Left lung (tissue), 10 donors: ENCODE data around the gene ZNF831. TPM values are rescaled to one million over a fixed set of nuclear protein-coding genes. Genes with fewer than 3 reads are reported as not detected.

Experiments used
- ATAC-seq: fragments of 200-7000 bp; cut with Tn5 transposase; one replicate; pipeline ENCODE4 v1.9.1; 2020; ENCODE audit warnings: moderate library complexity
- DNase-seq, 4 donors: peaks; one replicate each; pipeline ENCODE4 v3.0.0-alpha.2; 2013 to 2020
- H3K27ac ChIP-seq, 2 donors: fragments of 200-600 bp; sonication (generic) in 1 of 2; one replicate each; pipeline versions ENCODE4 v1.5.0 to v1.8.0; 2020 to 2021
- H3K27me3 ChIP-seq, 2 donors: fragments of 200-600 bp; sonication (generic) in 1 of 2; one replicate each; pipeline versions ENCODE4 v1.5.0 to v1.8.0; 2020 to 2021
- H3K36me3 ChIP-seq, 2 donors: fragments of 200-600 bp; sonication (generic) in 1 of 2; one replicate each; pipeline versions ENCODE4 v1.5.0 to v1.8.0; 2020 to 2021
- H3K4me1 ChIP-seq, 2 donors: fragments of 200-600 bp; one replicate each; pipeline ENCODE4 v1.8.0; 2021
- H3K4me3 ChIP-seq, 2 donors: fragments of 200-600 bp; sonication (generic) in 1 of 2; one replicate each; pipeline versions ENCODE4 v1.5.0 to v1.8.0; 2020 to 2021; ENCODE audit warnings: mild to moderate bottlenecking in 1 of 2
- H3K9me3 ChIP-seq, 2 donors: fragments of 200-600 bp; sonication (generic) in 1 of 2; one replicate each; pipeline versions ENCODE4 v1.5.0 to v1.8.0; 2020 to 2021
- intact Hi-C, 2 donors: fragments of 100-400 bp; cut with DNase I; formaldehyde crosslinking; loops; one replicate each; pipeline versions ENCODE4 v1.11.2 to v1.14.2; 2022
- polyA plus RNA-seq, 6 donors: library from polyadenylated mRNA; unstranded; fragments of 120-200 nt; gene quantifications; one replicate each; pipeline ENCODE4 v1.2.1, GENCODE V29; 2013; ENCODE audit not compliant: insufficient read length in 6 of 6
- total RNA-seq, 2 donors: library from RNA; stranded (reverse); fragmentation: NEBNext Ultra II Directional; extraction: Animal tissue kit (Norgen Biotek cat#: 25700); gene quantifications; one replicate each; pipeline ENCODE4 v1.2.1, GENCODE V29; 2021
- TF ChIP-seq, protein P1 (sequence below), 2 donors: fragments of 200-600 bp; sonication (generic) in 1 of 2; IDR thresholded peaks; one replicate each; pipeline versions ENCODE4 v1.5.0 to v1.8.0; 2021; ENCODE audit warnings: antibody characterized with exemption in 2 of 2
- donor health status: DM: no; HTN: yes; CAD: no.
- donor health status: DM: no; HTN: no; CAD: no.

ZNF831 gene
- total and polyA plus RNA-seq, 8 donors = 0.13 to 1.1 (median 0.18) TPM

DNA sequence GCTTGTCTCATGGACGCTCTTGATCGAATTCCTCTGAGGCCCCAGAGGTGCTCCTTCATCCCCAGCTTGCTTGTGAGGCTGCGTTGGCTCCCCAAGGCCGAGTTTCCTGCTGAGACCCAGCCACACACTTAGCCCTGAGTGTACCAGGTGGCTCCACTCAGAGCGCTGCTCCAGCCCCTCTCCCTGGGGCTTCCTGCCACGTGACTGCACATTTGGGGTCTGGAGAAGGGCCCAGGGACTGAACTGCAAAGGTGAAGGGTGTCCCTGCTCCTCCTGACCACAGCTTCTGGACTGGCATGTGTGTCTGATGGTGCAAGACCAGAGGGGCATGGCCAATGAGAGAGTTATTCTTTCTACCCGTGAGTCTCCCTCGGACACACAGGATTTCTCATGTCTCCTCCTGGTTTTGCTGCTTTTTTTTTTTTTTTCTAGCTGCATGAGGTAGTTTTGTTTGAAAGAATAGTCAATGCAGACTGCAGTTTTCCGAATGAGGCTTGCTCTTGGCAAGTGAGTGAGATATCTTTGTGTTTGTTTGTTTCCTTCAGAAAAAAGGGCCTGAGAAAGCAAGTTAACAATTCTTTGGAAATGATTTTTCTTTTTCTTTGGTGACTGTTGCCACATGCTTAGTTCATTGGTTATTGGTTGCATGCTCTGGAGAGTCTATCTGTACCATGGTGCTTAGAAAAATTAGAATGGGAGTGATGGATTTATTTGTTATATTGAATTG lies 3.1 kb upstream of the ZNF831 start:
- TF ChIP-seq, protein P1, sequence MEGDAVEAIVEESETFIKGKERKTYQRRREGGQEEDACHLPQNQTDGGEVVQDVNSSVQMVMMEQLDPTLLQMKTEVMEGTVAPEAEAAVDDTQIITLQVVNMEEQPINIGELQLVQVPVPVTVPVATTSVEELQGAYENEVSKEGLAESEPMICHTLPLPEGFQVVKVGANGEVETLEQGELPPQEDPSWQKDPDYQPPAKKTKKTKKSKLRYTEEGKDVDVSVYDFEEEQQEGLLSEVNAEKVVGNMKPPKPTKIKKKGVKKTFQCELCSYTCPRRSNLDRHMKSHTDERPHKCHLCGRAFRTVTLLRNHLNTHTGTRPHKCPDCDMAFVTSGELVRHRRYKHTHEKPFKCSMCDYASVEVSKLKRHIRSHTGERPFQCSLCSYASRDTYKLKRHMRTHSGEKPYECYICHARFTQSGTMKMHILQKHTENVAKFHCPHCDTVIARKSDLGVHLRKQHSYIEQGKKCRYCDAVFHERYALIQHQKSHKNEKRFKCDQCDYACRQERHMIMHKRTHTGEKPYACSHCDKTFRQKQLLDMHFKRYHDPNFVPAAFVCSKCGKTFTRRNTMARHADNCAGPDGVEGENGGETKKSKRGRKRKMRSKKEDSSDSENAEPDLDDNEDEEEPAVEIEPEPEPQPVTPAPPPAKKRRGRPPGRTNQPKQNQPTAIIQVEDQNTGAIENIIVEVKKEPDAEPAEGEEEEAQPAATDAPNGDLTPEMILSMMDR (IDR thresholded peaks at IDR 0.05) = no peak
- intact Hi-C loops = no loop called here
- Histone ChIP-seq H3K4me1 (peaks cover 0 to 4% of the 10 kb centered on the region in 2 donors), H3K36me3 (no peaks in the 10 kb centered on the region), H3K27me3 (peaks cover 0 to 22% of the 10 kb centered on the region in 2 donors), H3K27ac (peak overlapping the region in 1 of 2 donors; percentile 8), H3K9me3 (no peaks in the 10 kb centered on the region), H3K4me3 (no peak overlapping the region)
- DNase-seq (no peak), ATAC-seq (no peak)

DNA sequence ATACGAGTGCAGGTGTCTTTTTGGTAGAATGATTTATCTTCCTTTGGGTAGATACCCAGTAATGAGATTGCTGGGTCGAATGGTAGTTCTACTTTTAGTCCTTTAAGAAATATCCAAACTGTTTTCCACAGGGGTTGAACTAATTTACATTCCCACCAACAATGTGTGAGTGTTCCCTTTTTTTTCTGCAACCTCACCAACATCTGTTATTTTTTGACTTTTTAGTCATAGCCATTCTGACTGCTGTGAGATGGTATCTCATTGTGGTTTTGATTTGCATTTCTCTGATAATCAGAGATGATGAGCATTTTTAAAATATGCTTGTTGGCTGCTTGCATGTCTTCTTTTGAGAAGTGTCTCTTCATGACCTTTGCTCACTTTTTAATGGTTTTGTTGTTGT lies 1.9 kb upstream of the ZNF831 start:
- TF ChIP-seq, protein P1 (IDR thresholded peaks at IDR 0.05) = no peak
- Histone ChIP-seq H3K27me3 (peaks cover 0 to 22% of the 10 kb centered on the region in 2 donors), H3K4me3 (no peak overlapping the region), H3K4me1 (peaks cover 0 to 4% of the 10 kb centered on the region in 2 donors), H3K9me3 (no peaks in the 10 kb centered on the region), H3K36me3 (no peaks in the 10 kb centered on the region), H3K27ac (no peak overlapping the region)
- no peak for DNase-seq
- intact Hi-C loops = no loop called here
- ATAC-seq = no peak

DNA sequence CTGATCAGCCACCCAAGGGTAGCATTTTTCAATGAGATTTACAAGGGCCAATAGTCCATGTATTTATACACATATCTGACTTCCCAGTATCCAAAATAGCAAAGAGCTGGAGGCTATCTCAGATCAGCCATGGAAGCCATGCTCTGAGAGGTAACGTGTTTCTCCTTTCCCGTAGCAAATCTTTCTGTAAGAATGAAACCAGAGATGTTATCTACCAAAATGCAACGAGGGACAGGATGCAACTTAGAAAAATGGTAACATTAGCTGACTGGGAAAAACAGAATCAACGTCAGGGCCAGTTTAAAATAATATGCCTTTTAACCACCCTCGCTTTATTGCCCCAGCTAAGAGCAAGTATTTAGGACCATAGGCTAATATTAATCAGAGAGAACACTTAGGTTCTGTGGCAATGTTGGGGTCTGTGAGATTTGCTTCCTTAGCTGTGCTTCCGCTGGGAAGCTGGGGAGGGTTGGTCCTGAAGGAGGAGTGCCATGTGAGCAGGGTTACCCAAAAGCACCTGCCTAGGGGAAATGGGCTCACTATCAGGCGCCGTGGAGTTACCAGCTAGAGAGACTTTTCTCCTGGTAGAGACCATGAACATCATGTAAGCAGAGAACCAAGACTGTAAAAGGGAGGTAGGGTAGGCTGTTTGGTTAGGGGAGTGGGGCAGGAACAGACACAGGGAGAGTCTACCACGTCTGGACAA lies 1.2 kb downstream of the ZNF831 start:
- H3K36me3 ChIP-seq = no peaks in the 10 kb centered on the region
- peak overlapping the region in 1 of 2 donors; percentile 43 for H3K27ac ChIP-seq
- no peaks in the 10 kb centered on the region for H3K9me3 ChIP-seq
- TF ChIP-seq, protein P1 (IDR thresholded peaks at IDR 0.05) = no peak
- peaks cover 0 to 4% of the 10 kb centered on the region in 2 donors for H3K4me1 ChIP-seq
- no peak overlapping the region for H3K4me3 ChIP-seq
- ATAC-seq (no peak), DNase-seq (no peak)
- intact Hi-C loops = no loop called here
- peaks cover 0 to 10% of the 10 kb centered on the region in 2 donors for H3K27me3 ChIP-seq

DNA sequence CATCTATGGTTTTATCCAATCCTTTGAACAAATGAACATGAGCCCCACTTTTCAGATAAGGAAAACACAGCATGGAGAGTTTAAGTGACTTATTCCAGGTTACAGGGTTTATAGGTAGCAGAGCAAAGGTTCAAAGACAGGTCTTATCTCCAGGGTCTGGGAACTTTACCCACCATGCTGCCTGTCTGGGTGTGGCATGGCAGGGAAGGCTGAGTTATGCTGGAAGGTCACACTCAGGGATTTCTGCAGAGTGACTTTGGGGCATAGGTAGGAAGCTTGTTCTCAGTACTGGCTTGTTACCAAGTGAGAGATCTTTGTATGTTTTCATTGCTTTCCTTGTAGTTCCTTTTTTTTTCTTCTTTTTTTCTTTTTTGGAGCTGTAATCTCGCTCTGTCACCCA lies 1.8 kb downstream of the ZNF831 start:
- no peaks in the 10 kb centered on the region for H3K36me3 ChIP-seq
- H3K4me3 ChIP-seq = no peak overlapping the region
- H3K27ac ChIP-seq = peak overlapping the region in 1 of 2 donors; percentile 43
- intact Hi-C loops = no loop called here
- no peak for ATAC-seq
- peaks cover 0 to 4% of the 10 kb centered on the region in 2 donors for H3K4me1 ChIP-seq
- H3K27me3 ChIP-seq = peaks cover 0 to 5% of the 10 kb centered on the region in 2 donors
- H3K9me3 ChIP-seq = no peaks in the 10 kb centered on the region
- DNase-seq = no peak
- TF ChIP-seq, protein P1 (IDR thresholded peaks at IDR 0.05) = no peak
